Measurements from ENCODE around the gene HCRTR1.

The HCRTR1 gene

GRCh38 chr1:31598980-31599379, 18.5 kb upstream of the HCRTR1 start:
- no peak for DNase-seq

- no peak for DNase-seq
Measured at GRCh38 chr1:31600641-31601040, 16.8 kb upstream of the HCRTR1 start.

DNA sequence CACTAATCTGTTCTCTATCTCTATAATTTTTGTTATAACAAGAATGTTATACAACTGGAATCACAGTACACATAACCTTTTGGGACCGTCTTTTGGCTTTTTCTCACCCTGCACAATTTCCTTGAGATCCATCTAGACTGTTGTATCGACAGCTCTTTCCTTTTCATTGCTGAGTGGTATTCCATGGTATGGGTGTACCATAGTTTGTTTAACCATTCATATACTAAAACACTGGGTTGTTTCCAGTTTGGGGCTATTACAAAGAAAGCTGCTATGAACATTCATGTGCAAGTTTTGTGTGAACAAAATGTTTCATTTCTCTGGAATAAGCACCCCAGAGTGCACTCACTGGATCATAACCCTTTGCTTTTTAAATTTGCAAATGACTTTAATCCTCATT, 15.4 kb upstream of the HCRTR1 start:
- no peak for DNase-seq

GRCh38 chr1:31605908-31606427, 11.5 kb upstream of the HCRTR1 start:
- no peak for DNase-seq

DNA sequence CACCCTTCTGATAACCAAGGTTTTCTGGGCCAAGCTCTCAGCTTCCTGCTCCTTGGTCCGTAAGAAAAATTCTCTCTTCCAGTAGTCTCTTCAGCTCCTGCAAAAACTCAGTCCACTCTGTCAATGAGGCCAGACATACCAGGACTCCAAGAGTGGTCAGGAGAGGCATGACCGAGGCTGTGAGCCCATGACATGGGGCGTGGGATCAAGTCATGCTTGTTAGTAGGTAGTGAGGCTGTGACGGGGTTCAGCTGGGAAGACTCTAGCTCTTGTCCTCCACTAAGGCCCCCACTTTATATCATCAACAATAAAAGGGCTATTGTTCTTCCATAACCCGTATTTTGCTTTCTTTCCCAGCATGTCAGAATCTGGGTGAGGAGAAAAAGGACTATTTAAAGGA, 10.1 kb upstream of the HCRTR1 start:
- no peak for DNase-seq

- no peak for DNase-seq
Measured at GRCh38 chr1:31609514-31610118, 7.9 kb upstream of the HCRTR1 start.

DNA sequence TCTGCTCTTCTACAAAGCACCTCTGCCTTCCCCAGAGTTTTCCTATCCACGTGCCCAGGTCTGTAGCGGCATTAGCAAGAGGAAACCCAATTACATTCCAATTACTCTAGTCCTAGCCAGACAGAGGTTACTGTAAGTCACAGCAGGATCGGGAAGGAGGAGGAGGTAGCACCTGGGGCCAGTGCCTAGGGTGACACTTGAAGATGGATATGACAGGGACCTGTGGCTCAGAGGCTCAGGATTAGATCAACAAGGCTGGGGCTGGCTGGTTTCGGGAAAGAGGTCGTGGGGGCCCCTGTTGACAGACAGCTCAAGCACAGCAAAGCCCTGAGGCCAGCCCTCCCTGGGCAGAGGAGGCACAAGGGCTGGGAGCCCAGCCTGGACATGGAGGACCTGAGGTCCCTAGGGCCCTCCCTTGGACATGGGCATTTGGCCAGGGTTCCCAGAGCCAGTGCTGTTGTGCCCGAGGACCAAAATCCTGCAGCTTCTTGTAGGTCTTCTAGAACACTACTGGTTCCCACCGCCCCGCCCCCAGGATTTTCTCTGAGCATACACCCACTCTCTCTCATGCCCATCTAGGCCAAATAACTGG, 3.0 kb upstream of the HCRTR1 start:
- no peak for DNase-seq

DNA sequence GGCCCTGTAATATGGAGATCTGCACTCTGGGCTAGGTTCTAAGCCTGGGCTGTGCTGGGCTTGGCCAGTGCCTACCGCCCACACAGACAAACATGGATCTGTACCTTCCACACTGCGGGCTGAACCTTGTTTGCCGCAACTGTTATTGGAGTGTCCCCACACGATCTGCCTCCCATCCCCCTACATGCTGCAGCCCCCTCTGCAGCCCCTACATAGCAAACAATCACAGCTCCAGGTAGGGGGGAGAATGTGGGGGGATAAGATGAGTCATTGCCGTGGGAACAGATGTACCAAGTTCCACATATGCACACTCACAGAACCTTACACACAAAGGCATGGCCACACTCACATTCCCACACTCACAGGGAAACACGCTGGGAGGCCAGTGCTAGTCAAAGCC, 2.1 kb upstream of the HCRTR1 start:
- no peak for DNase-seq

GRCh38 chr1:31615939-31616338, 1.6 kb upstream of the HCRTR1 start:
- no peak for DNase-seq

DNA sequence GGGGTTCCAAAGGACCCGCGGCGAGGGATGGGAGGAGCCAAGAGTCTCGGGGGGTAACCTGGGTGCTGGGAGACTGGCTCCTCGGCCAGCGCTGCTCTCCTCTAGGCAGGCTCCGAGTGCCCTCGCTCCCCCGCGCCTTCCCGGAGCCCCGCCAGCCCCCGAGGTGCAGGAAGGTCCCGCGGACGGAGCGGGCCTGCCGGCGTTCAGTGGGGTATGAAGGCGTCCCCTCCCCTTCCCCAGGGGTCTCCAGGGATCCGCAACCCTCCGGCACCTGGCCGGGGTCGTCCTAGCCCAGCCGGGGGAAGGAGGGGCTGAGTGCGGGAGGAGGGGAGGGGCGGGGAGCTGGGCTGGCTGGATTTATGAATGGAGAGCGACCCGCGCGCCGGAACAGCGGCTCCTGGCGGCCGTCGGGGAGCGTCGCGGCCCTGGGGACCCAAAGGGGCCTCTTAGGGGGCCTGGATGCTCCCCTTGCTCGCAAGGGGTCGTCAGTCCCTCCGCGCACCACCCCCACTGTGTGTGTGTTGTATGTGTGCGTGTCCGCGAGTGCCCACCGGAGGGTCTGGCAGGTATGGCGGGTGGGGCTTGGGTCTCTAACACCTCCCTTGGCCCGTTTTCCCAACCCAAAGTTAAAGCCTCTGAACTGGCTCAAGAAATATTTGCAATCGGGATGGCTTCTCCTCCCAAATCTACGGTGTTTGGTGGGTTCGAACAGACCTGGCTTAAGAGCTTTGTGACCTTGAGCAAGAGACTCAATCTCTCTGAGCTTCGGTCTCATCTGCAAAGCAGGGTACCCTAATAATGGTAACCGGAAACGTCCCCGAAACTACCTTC, 642 bp downstream of the HCRTR1 start:
- DNase-seq, result peak; percentile 48

- DNase-seq, result no peak
Measured at GRCh38 chr1:31618916-31619846, 1.7 kb downstream of the HCRTR1 start.

DNA sequence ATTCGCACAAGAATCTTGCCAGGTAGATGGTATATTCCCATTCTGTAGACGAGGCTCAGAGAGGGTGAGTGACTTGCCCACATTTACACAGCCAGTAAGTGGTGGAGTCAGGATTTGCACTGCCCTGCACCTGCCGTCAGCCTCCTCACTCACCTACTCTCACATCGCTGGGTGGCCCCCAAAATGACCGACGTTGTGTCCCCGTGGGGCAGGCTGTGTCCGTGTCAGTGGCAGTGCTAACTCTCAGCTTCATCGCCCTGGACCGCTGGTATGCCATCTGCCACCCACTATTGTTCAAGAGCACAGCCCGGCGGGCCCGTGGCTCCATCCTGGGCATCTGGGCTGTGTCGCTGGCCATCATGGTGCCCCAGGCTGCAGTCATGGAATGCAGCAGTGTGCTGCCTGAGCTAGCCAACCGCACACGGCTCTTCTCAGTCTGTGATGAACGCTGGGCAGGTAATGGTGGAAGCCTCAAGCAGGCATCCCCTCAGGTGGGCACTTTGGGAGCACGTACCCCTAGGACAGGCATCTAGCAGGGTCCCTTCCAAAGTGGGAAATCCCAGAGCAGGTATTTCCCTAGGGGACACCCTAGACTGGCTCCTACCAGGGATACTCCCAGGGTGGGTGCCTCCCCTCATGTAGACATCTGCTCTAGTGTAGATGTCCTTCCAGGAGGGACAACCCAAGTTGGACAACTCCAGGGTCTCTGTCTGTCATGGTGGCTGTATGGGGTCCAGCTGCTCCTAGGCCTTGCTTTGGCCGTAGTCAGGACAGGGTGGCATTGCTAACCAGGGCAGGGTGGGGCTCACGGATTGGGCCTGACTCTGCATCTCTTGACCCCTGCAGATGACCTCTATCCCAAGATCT, 3.4 kb downstream of the HCRTR1 start:
- no peak for DNase-seq

DNA sequence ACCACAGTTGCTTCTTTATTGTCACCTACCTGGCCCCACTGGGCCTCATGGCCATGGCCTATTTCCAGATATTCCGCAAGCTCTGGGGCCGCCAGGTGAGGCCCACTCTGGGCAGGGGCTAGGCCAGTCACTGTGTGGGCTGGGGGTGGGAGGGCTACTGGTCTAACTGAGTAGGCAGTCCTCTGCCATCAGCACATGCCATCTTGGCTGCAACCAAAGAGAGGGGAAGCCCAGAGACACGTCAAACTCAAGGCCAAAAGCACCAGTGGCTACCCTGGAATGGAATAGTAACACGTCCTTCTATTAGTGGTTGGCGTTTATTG, 4.0 kb downstream of the HCRTR1 start:
- no peak for DNase-seq

DNA sequence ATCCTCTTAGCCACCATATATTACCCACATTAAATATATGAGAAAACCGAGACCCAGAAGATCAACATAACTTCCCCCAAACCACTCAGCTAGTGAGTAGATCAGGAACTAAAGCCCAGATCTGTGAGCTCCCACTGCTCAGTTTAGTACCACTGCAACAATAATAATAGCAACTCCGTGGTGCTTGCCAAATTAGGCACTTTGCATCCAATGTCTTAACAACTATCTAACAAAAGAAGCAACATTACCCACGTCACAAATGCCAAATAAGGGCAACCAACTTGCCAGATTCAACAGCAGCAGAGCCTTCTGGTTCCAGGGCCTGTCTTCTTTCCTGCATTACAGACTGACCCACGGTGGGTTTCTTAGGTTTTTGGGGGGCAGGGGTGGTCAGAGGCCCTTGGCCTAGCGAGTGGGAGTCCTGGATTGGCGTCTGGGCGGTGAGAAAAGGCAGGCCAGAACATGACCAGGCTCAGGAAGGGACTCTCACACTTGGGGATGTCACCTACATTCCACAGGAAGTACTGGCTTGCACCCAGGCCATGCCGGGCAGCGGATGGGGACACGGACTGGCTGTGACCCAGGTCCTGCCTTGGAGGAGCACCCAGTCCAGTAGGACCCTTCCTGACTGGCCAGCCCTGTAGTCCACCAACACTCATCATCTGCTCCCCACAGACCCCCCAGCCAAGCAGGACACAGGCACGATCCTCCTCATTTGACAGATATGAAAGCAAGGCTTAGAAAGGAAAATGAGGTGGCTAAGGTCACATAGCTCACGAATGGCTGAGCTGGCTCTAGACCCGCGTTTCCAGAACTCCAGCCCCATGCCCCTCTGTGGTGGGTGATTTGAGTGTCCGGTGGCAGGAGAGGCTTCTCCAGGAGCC, 4.6 kb downstream of the HCRTR1 start:
- no peak for DNase-seq

DNA sequence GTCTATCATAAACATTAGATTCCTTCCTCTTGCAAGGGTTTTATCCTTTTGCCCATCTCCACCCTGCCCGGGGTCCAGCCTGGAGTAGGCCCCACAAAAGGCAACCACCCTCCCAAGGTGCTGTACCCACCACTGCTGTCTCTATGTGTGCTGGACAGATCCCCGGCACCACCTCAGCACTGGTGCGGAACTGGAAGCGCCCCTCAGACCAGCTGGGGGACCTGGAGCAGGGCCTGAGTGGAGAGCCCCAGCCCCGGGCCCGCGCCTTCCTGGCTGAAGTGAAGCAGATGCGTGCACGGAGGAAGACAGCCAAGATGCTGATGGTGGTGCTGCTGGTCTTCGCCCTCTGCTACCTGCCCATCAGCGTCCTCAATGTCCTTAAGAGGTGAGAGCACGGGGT, 5.9 kb downstream of the HCRTR1 start:
- no peak for DNase-seq

DNA sequence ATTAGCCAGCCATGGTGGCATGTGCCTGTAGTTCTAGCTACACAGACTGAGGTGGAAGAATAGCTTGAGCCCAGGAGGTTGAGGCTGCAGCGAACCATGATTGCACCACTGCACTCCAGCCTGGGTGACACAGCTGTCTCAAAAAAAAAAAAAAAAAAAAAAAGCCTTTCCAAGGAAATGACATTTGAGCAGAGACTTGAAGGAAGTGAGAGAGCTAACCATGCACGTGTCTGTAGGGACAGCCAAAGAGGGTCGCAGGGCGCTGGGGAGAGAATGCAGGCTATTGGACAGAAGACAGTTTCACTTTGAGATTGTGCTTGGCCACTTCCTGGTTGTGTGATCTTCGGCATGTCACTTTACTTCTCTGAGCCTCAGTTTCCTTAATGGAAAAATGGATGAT, 6.8 kb downstream of the HCRTR1 start:
- no peak for DNase-seq

DNA sequence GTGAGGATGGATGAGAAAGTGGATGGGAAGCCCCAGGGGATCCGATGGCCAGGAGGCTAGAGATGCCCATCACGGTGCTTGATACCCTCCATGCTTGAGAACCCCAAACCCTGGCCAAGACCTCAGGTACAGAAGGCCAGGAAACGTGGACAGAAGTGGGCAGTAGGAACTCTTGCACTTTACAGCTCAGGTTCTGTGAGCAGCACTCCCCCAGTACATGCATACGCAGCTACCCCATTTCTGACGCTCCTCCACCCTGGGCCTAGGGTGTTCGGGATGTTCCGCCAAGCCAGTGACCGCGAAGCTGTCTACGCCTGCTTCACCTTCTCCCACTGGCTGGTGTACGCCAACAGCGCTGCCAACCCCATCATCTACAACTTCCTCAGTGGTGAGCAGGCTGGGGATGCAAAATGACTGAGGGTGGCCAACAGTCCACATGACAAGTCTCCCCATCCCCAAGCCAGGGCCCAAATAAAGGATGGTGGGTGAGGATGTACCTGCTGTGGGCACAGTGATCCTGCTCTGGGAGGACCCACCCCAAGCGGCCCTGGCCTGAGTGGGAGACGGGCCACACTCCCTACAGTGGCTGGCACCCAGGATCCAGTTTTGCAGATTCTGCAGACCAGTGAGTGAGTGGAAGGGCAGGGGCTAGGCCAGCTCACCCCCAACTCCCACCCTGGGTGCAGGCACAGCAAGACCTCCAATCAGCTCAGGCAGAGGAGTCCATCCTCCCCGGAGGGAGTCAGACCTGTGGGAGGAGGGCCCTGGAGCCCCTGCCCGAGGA, 7.4 kb downstream of the HCRTR1 start:
- DNase-seq, result no peak

- no peak for DNase-seq
Measured at GRCh38 chr1:31625561-31626222, 8.2 kb downstream of the HCRTR1 start.

Data from GDM1 (cell line).